HepG2 (cell line): ENCODE measurements around the gene MALT1. TPM values are rescaled to one million over a fixed set of nuclear protein-coding genes. Genes with fewer than 3 reads are reported as not detected.

Source experiments
- ATAC-seq: fragments of 200-7000 bp; cut with Tn5 transposase; 3 replicates; pipeline ENCODE4 v1.9.1; 2020; ENCODE audit warnings: mild to moderate bottlenecking, moderate library complexity
- BruUV-seq: library from RNA; stranded (reverse); fragments of 400-500 nt; replicated peaks from 2 replicates; lab custom pipeline; 2021; lab: Mats Ljungman, UMichigan
- CTCF ChIA-PET: fragments of 300-600 bp; formaldehyde crosslinking; extraction: SDS; loops from one replicate; lab custom pipeline; 2021; ENCODE audit warnings: low total read pairs, inconsistent platforms, low intra/inter-chr PET ratio; lab: Yijun Ruan, JAX
- POLR2A ChIA-PET: fragments of 350-600 bp; sonication (Branson Sonifier 250); formaldehyde crosslinking; loops from one replicate; lab custom pipeline; 2020; ENCODE audit warnings: antibody characterized with exemption, inconsistent platforms; lab: Yijun Ruan, JAX
- DNase-seq: peaks from one replicate; pipeline ENCODE4 v3.0.0-alpha.2; 2015; ENCODE audit warnings: low spot score
- FAIRE-seq: peaks from 3 replicates; lab custom pipeline; 2011; peaks lifted over from hg19 to GRCh38; lab: Jason Lieb, UNC
- H2AFZ ChIP-seq: one replicate; pipeline ENCODE4 v1.6.1; 2011; ENCODE audit warnings: low read length, inconsistent platforms
- H3K27ac ChIP-seq: fragments of 300-600 bp; 3 replicates; pipeline ENCODE4 v1.8.0; 2011; ENCODE audit warnings: mixed run types, mild to moderate bottlenecking, mixed read lengths, low read length, inconsistent platforms; ENCODE audit not compliant: insufficient read depth; ENCODE audit errors: extremely low read length
- H3K27me3 ChIP-seq, 2 experiments: fragments of 200-600 bp in 1 of 2; 2 replicates in 1 of 2; 3 replicates in 1 of 2; pipeline versions ENCODE4 v1.6.0 to v1.8.0; 2011; ENCODE audit warnings: low read length in 2 of 2, mild to moderate bottlenecking in 2 of 2, moderate library complexity in 2 of 2, inconsistent platforms in 1 of 2; ENCODE audit not compliant: insufficient read depth in 2 of 2, control insufficient read depth in 1 of 2
- H3K36me3 ChIP-seq, 2 experiments: fragments of 200-600 bp in 1 of 2; replicated peaks in 1 of 2; 2 replicates in 1 of 2; 3 replicates in 1 of 2; pipeline versions ENCODE4 v1.5.1 to v1.8.0; 2011; ENCODE audit warnings: low read length in 2 of 2, inconsistent platforms in 1 of 2; ENCODE audit not compliant: insufficient read depth in 2 of 2, control insufficient read depth in 1 of 2
- H3K4me1 ChIP-seq: 2 replicates; pipeline ENCODE4 v1.5.1; 2012; ENCODE audit warnings: low read length, inconsistent platforms; ENCODE audit not compliant: insufficient read depth
- H3K4me2 ChIP-seq: 2 replicates; pipeline ENCODE4 v1.6.0; 2011; ENCODE audit warnings: low read depth, low read length, inconsistent platforms
- H3K4me3 ChIP-seq, 3 experiments: fragments of 200-600 bp in 1 of 3; sonication (generic), shearing (Covaris generic) in 1 of 3; replicated peaks in 1 of 3; 2 replicates each; pipeline ENCODE4 v1.5.1; 2011 to 2016; ENCODE audit warnings: low read length in 3 of 3, inconsistent platforms in 2 of 3, low read depth in 2 of 3, mild to moderate bottlenecking in 2 of 3, control low read depth in 1 of 3, mixed read lengths in 1 of 3; ENCODE audit not compliant: insufficient read depth in 1 of 3
- H3K79me2 ChIP-seq: one replicate; pipeline ENCODE4 v1.6.1; 2011; ENCODE audit warnings: low read length, inconsistent platforms; ENCODE audit not compliant: insufficient read depth
- H3K9ac ChIP-seq: 2 replicates; pipeline ENCODE4 v1.6.0; 2011; ENCODE audit warnings: mild to moderate bottlenecking, low read depth, low read length, inconsistent platforms; ENCODE audit not compliant: insufficient read depth
- H3K9me3 ChIP-seq: 2 replicates; pipeline ENCODE4 v1.5.1; 2012; ENCODE audit warnings: mild to moderate bottlenecking, low read length
- H4K20me1 ChIP-seq: 2 replicates; pipeline ENCODE4 v1.6.0; 2011; ENCODE audit warnings: inconsistent platforms, mild to moderate bottlenecking, low read length, moderate library complexity; ENCODE audit not compliant: insufficient read depth
- ATF7 ChIP-seq, 2 experiments: fragments of 450-650 bp in 1 of 2; sonication (generic) in 1 of 2; formaldehyde crosslinking in 1 of 2; IDR thresholded peaks; 2 replicates each; pipeline versions ENCODE4 v1.4.0 to v1.6.1; 2016 to 2020; ENCODE audit warnings: antibody characterized with exemption in 1 of 2, mild to moderate bottlenecking in 1 of 2, missing genetic modification reagents in 1 of 2
- ELF3 ChIP-seq: IDR thresholded peaks from 2 replicates; pipeline ENCODE4 v1.6.1; 2016; ENCODE audit warnings: missing genetic modification reagents, missing compliant biosample characterization
- NFKB2 ChIP-seq: sonication (generic); formaldehyde crosslinking; IDR thresholded peaks from 2 replicates; pipeline ENCODE4 v1.4.0; 2020; ENCODE audit warnings: missing genetic modification reagents, borderline replicate concordance
- NR2C2 ChIP-seq: sonication (generic); formaldehyde crosslinking; IDR thresholded peaks from 2 replicates; pipeline ENCODE4 v1.4.0; 2020; ENCODE audit warnings: missing genetic modification reagents, mild to moderate bottlenecking, moderate library complexity, borderline replicate concordance
- PHF8 ChIP-seq: sonication (generic); formaldehyde crosslinking; IDR thresholded peaks from 2 replicates; pipeline ENCODE4 v1.5.0; 2020; ENCODE audit warnings: missing genetic modification reagents
- RCOR2 ChIP-seq: IDR thresholded peaks from 2 replicates; pipeline ENCODE4 v1.6.1; 2016; ENCODE audit warnings: missing biosample characterization, missing genetic modification reagents
- RORA ChIP-seq: sonication (generic); formaldehyde crosslinking; IDR thresholded peaks from 2 replicates; pipeline ENCODE4 v1.5.0; 2020; ENCODE audit warnings: mild to moderate bottlenecking, missing genetic modification reagents, moderate library complexity
- ZFP1 ChIP-seq: IDR thresholded peaks from 2 replicates; pipeline ENCODE4 v1.6.1; 2016
- ZFP36L1 ChIP-seq: sonication (generic); formaldehyde crosslinking; IDR thresholded peaks from 2 replicates; pipeline ENCODE4 v1.8.0; 2022; ENCODE audit warnings: mild to moderate bottlenecking, missing genetic modification reagents, moderate library complexity
- ZFP62 ChIP-seq: sonication (generic); formaldehyde crosslinking; IDR thresholded peaks from 2 replicates; pipeline ENCODE4 v1.4.0; 2020; ENCODE audit warnings: missing genetic modification reagents
- ZNF207 ChIP-seq: fragments of 450-650 bp; IDR thresholded peaks from 2 replicates; pipeline ENCODE4 v1.6.1; 2016; ENCODE audit warnings: antibody characterized with exemption, borderline replicate concordance
- ZNF253 ChIP-seq: sonication (generic); formaldehyde crosslinking; IDR thresholded peaks from 2 replicates; pipeline ENCODE4 v1.8.0; 2022; ENCODE audit warnings: mild to moderate bottlenecking, missing genetic modification reagents, borderline replicate concordance
- ZNF264 ChIP-seq: sonication (generic); formaldehyde crosslinking; IDR thresholded peaks from 2 replicates; pipeline ENCODE4 v1.4.0; 2020; ENCODE audit warnings: missing genetic modification reagents
- ZNF543 ChIP-seq: sonication (generic); formaldehyde crosslinking; IDR thresholded peaks from 2 replicates; pipeline ENCODE4 v1.4.0; 2020; ENCODE audit warnings: mild to moderate bottlenecking, missing genetic modification reagents
- ZNF775 ChIP-seq: sonication (generic); formaldehyde crosslinking; IDR thresholded peaks from 2 replicates; pipeline ENCODE4 v1.4.0; 2020; ENCODE audit warnings: missing genetic modification reagents, mild to moderate bottlenecking, moderate library complexity, borderline replicate concordance
- ZNF792 ChIP-seq: IDR thresholded peaks from 2 replicates; pipeline ENCODE4 v1.6.1; 2016
- ZNF800 ChIP-seq: sonication (generic); formaldehyde crosslinking; IDR thresholded peaks from 2 replicates; pipeline ENCODE4 v1.4.0; 2020; ENCODE audit warnings: missing genetic modification reagents
- WGBS: methylation state at CpG from one replicate; pipeline ENCODE4 v1.1.6; 2017; ENCODE audit warnings: low lambda C conversion rate; 5-methylcytosine and 5-hydroxymethylcytosine counted together
- in situ Hi-C: cut with HindIII; loops from 2 replicates; pipeline ENCODE4 v1.10.0; 2017; ENCODE audit warnings: low pct_unique_long_range_greater_than_20kb; ENCODE audit not compliant: extremely low pct_ligation_motif_present
- intact Hi-C: fragments of 100-400 bp; cut with micrococcal nuclease; formaldehyde crosslinking; loops from one replicate; pipeline ENCODE4 v1.10.0; 2022; ENCODE audit not compliant: unreplicated experiment
- polyA plus RNA-seq, 8 experiments: library from polyadenylated mRNA; depleted of rRNA in 3 of 8; stranded (reverse) in 7 of 8; unstranded in 1 of 8; fragments of >200 nt; fragmentation: Illumina TruSeq in 4 of 8; extraction: Trizol in 4 of 8; gene quantifications; 2 replicates each; pipeline versions ENCODE4 v1.2.1 to v1.2.3, GENCODE V29; 2011 to 2016; ENCODE audit warnings: low read depth in 4 of 8, missing spikeins in 1 of 8, mixed read lengths in 1 of 8; ENCODE audit not compliant: insufficient read depth in 1 of 8
- total RNA-seq, 5 experiments: library from RNA; depleted of rRNA; stranded (reverse); fragments of >200 nt; fragmentation: Illumina TruSeq; extraction: Trizol; gene quantifications; 2 replicates each; pipeline ENCODE4 v1.2.3, GENCODE V29; 2016; ENCODE audit warnings: low read depth in 1 of 5

Gene MALT1
- total and polyA plus RNA-seq, 2 of the 13 experiments (the other 11 are each of a cell fraction or from before 2014, with no cell fraction given) = 43.9 to 89.0 TPM

DNA sequence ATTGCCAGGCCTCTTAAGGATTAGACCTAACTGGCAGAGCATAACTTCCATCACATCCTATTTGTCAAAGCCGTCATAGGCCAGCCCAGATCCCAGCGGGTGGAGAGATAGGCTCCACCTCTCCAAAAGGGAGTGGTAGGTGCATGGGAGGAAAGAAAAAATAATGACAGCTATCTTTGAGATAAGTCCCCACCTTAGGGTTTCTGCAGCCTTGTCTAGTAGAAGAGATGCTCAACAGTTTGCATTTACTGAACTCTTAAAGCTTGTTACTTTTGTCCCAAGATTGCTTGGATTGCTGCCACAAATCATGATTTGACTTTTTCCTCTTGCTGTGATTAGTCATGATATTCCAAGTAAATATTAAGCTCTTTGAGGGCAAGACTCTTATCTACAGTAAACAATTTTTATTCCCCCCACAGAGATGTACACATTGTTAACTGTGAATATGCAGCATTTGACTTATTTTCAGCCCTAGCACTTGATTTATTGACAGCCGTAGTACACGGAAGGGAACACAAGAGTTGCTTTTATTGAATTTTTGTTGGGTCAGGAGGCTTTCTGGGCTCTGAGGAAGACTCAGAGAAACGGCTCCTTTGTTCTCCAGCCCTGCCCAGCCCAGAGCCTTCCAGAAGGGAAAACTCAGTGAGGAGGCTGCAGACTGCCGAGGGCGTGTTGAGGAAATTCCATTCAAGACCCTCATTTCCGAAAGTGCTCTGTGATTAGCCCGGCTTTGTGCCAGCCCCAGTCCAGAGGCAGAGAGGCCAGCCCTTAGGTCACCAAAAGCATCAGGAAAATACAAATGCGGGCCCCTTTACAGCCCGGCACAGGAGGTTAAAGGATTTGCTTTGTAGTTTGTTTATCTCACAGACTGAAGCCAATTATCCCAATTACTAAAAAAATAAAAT lies 118.0 kb downstream of the MALT1 start (continued):
- TF ChIP-seq ZNF543 (CRISPR knock-in tag) (no peak), RORA (CRISPR knock-in tag) (no peak), ZNF264 (CRISPR knock-in tag) (no peak), ATF7 (IDR thresholded peaks at IDR 0.05) (no peak), ATF7 (CRISPR knock-in tag; IDR thresholded peaks at IDR 0.05) (no peak), ZNF207 (no peak), RCOR2 (CRISPR knock-in tag) (no peak), ZNF775 (CRISPR knock-in tag) (no peak), ELF3 (CRISPR knock-in tag) (no peak), ZFP62 (CRISPR knock-in tag) (no peak)

DNA sequence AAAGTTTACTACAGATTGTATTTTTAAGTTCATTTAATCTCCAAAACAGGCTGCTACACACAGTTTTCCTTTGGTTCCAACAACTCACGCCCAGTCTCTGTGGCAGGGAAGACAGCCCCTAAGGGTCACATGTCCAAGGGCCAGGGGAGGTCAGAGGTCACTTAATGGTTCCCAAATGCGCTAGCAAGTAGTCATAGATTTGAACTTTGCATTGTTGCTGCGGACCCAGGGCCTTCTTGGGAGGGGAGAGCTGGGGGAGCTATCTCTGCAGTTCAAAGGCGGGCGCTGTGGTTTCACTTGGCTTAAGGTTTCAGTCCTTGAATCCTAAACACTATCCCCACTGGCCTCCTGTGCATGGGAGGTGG lies 118.6 kb downstream of the MALT1 start:
- Histone ChIP-seq H3K9me3 (no peaks in the 10 kb centered on the region), H3K27me3 (peaks cover 1 to 25% of the 10 kb centered on the region in 2 experiments; a peak in 2 of 5 replicates), H3K79me2 (no peaks in the 10 kb centered on the region), H3K36me3 (no peaks in the 10 kb centered on the region), H3K4me1 (peaks cover 13% of the 10 kb centered on the region; the same call in 1 of the 2 replicates), H3K9ac (no peak overlapping the region), H3K4me3 (no peak overlapping the region), H4K20me1 (no peaks in the 10 kb centered on the region), H3K27ac (no peak overlapping the region), H3K4me2 (no peak overlapping the region), H2AFZ (no peak overlapping the region)
- BruUV-seq = no TSS peak
- intact Hi-C loops (no loop called here), in situ Hi-C loops (loop anchor here (10.0 kb wide), 1 partner anchor 265 kb away; no protein-coding TSS in a partner anchor)
- ChIA-PET CTCF (no interaction called here), POLR2A (no interaction called here)
- TF ChIP-seq ZNF792 (CRISPR knock-in tag) (no peak), NFKB2 (CRISPR knock-in tag) (no peak), ZNF800 (CRISPR knock-in tag) (no peak), ZFP1 (CRISPR knock-in tag) (no peak), NR2C2 (CRISPR knock-in tag) (0 out of 2 replicates have a peak, but pooled peaks have one; percentile 28), ZFP36L1 (CRISPR knock-in tag) (no peak), ZNF253 (no peak), PHF8 (CRISPR knock-in tag) (no peak)
- 5% methylated on average over 4 of the region's 5 CpGs for WGBS
- ATAC-seq (no peak), DNase-seq (no peak), FAIRE-seq (no peak)
